Measurements from ENCODE around the gene TMEM209.
"Not testable (repeated sequence)": the region's sequence is repeated elsewhere in the genome, so short reads cannot be mapped to it uniquely, and the experiment has no call there.

DNA sequence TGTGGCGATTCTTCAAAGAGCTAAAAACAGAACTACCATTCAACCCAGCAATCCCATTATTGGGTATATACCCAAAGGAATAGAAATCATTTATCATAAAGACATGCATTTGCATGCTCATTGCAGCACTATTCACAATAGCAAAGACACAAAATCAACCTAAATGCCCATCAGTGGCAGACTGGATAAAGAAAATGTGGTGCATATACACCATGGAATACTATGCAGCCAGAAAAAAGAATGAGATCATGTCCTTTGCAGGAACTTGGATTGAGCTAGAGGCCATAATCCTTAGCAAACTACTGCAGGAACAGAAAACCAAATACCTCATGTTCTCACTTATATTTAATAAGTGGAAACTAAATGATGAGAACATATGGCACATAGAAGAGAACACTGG, 41.3 kb upstream of the TMEM209 start:
- not testable (repeated sequence) for TF ChIP-seq FOXA2 (IDR thresholded peaks at IDR 0.05); GABPA (IDR thresholded peaks at IDR 0.05 in 1 of 2, conservative IDR thresholded peaks at IDR 0.05 in 1 of 2); SP1 (IDR thresholded peaks at IDR 0.05); TAF1 (conservative IDR thresholded peaks at IDR 0.05); RAD21 (IDR thresholded peaks at IDR 0.05); JUND (IDR thresholded peaks at IDR 0.05); YY1 (IDR thresholded peaks at IDR 0.05)
- TF ChIP-seq, protein P1, sequence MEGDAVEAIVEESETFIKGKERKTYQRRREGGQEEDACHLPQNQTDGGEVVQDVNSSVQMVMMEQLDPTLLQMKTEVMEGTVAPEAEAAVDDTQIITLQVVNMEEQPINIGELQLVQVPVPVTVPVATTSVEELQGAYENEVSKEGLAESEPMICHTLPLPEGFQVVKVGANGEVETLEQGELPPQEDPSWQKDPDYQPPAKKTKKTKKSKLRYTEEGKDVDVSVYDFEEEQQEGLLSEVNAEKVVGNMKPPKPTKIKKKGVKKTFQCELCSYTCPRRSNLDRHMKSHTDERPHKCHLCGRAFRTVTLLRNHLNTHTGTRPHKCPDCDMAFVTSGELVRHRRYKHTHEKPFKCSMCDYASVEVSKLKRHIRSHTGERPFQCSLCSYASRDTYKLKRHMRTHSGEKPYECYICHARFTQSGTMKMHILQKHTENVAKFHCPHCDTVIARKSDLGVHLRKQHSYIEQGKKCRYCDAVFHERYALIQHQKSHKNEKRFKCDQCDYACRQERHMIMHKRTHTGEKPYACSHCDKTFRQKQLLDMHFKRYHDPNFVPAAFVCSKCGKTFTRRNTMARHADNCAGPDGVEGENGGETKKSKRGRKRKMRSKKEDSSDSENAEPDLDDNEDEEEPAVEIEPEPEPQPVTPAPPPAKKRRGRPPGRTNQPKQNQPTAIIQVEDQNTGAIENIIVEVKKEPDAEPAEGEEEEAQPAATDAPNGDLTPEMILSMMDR (IDR thresholded peaks at IDR 0.05; ENCODE audit: low read depth, low read length, missing input control): not testable (repeated sequence)
- TF ChIP-seq, protein P2, sequence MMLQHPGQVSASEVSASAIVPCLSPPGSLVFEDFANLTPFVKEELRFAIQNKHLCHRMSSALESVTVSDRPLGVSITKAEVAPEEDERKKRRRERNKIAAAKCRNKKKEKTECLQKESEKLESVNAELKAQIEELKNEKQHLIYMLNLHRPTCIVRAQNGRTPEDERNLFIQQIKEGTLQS (IDR thresholded peaks at IDR 0.05): not testable (repeated sequence)
- TF ChIP-seq, protein P3, sequence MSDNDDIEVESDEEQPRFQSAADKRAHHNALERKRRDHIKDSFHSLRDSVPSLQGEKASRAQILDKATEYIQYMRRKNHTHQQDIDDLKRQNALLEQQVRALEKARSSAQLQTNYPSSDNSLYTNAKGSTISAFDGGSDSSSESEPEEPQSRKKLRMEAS (IDR thresholded peaks at IDR 0.05): not testable (repeated sequence)
- TF ChIP-seq, protein P4, sequence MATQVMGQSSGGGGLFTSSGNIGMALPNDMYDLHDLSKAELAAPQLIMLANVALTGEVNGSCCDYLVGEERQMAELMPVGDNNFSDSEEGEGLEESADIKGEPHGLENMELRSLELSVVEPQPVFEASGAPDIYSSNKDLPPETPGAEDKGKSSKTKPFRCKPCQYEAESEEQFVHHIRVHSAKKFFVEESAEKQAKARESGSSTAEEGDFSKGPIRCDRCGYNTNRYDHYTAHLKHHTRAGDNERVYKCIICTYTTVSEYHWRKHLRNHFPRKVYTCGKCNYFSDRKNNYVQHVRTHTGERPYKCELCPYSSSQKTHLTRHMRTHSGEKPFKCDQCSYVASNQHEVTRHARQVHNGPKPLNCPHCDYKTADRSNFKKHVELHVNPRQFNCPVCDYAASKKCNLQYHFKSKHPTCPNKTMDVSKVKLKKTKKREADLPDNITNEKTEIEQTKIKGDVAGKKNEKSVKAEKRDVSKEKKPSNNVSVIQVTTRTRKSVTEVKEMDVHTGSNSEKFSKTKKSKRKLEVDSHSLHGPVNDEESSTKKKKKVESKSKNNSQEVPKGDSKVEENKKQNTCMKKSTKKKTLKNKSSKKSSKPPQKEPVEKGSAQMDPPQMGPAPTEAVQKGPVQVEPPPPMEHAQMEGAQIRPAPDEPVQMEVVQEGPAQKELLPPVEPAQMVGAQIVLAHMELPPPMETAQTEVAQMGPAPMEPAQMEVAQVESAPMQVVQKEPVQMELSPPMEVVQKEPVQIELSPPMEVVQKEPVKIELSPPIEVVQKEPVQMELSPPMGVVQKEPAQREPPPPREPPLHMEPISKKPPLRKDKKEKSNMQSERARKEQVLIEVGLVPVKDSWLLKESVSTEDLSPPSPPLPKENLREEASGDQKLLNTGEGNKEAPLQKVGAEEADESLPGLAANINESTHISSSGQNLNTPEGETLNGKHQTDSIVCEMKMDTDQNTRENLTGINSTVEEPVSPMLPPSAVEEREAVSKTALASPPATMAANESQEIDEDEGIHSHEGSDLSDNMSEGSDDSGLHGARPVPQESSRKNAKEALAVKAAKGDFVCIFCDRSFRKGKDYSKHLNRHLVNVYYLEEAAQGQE (IDR thresholded peaks at IDR 0.05): not testable (repeated sequence)
